Measurements from ENCODE around the gene ABHD17C.
"Not testable (repeated sequence)": the region's sequence is repeated elsewhere in the genome, so short reads cannot be mapped to it uniquely, and the experiment has no call there.

ABHD17C gene

DNA sequence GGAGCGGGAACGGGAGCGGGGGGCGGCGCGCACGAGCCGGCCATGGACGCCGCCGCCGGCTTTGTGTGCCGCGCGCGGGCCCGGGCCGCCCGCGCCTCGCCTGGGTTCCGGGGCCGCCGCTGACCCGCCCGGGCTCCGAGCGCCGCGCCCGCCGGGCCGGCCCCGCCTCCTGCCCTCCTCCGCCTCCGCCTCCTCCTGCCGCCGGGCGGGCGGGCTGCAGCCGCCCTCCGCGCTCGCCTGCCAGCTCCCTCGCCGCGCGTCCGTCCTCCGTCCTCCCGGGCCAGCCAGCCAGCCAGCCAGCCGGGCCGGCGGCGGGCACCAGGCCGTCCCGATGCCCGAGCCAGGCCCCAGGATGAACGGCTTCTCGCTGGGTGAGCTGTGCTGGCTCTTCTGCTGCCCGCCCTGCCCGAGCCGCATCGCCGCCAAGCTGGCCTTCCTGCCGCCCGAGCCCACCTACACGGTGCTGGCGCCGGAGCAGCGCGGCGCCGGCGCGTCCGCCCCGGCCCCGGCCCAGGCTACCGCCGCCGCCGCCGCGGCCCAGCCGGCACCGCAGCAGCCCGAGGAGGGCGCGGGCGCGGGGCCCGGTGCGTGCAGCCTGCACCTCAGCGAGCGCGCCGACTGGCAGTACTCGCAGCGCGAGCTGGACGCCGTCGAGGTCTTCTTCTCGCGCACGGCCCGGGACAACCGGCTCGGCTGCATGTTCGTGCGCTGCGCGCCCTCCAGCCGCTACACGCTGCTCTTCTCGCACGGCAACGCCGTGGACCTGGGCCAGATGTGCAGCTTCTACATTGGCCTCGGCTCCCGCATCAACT, at the start of gene ABHD17C:
Gene ABHD17C, plus strand, starts transcription at position 212 of the 812 bp plus-strand sequence. Its CDS starts 120 bp downstream, at position 332.
- peak; percentile 19 for DNase-seq

DNA sequence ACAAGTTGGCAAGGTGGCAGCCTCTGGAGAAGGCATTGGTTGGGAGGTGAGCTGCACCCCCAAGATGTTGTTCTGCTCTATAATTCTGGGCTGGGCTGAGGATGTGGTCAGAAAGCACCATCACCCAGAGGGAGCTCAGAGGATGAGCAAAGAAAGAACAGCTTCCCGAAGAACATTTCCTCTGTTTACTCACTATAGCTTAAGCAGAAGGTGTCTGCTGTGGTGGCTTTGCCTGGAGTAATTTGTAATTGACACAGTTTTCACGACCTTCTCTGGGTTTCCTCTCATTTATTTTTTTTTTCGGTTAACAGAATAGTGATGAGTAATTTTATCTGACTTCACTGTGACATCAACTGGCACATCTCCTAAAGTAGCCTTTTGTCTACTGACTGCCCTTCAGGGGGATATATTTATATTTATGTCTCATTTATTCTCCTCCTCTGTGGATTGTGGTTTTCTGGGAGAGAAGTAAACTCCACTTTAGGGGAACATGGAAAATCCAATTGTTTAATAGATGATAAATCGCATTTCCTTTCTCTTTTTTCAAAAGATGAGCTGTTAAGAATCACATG, 49.5 kb upstream of the ABHD17C start:
- DNase-seq, result no peak

DNA sequence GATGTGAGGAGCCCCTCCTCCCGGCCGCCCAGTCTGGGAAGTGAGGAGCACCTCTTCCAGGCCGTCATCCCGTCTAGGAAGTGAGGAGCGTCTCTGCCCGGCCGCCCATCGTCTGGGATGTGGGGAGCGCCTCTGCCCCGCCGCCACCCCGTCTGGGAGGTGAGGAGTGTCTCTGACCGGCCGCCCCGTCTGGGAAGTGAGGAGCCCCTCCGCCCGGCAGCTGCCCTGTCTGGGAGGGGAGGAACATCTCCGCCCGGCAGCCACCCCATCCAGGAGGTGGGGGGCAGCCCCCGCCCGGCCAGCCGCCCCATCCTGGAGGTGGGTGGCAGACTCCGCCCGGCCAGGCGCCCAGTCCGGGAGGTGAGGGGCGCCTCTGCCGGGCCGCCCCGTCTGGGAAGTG, 47.7 kb upstream of the ABHD17C start:
- DNase-seq, result not testable (repeated sequence)

DNA sequence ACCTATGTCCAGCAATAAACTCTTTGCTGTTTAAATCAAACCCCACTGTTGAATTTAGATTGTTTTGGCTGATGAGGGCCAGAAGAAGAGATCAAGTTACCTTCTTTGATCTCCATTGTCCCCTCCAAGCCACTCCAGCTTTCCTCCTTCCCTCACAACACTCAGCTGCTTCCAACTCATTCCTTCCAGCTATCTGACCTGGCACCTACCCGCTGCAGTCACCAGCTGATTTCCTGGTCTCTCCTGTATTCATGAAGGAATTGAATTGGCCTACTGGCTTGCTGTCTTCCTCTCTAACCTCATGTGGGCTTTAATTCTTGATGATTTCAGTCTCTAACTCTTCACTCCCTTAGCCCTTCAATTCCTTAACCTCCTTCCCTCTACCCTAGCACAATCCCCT, 40.8 kb upstream of the ABHD17C start:
- no peak for DNase-seq

DNA sequence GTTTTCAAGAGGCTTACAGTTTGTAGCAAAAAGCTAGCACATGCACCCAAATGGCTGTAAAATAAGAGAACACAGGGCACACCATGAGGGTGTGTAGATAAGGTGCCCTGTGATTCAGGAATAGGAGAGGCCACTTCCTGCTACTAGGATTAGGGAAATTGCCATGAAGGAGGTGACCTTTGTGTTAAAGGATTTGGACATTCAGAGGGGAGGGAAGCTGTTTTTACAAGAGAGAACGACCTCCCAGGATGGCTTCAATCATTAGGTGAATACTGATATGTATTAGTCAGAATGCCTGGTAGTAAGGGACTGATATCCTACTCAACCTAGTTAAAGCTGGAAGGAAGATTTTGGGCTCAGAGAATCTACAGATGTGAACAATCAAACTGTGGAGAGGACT, 35.7 kb upstream of the ABHD17C start:
- no peak for DNase-seq

- DNase-seq, result no peak
Observed at GRCh38 chr15:80660119-80660518, 35.0 kb upstream of the ABHD17C start.

GRCh38 chr15:80662129-80662528, 33.0 kb upstream of the ABHD17C start:
- no peak for DNase-seq

DNA sequence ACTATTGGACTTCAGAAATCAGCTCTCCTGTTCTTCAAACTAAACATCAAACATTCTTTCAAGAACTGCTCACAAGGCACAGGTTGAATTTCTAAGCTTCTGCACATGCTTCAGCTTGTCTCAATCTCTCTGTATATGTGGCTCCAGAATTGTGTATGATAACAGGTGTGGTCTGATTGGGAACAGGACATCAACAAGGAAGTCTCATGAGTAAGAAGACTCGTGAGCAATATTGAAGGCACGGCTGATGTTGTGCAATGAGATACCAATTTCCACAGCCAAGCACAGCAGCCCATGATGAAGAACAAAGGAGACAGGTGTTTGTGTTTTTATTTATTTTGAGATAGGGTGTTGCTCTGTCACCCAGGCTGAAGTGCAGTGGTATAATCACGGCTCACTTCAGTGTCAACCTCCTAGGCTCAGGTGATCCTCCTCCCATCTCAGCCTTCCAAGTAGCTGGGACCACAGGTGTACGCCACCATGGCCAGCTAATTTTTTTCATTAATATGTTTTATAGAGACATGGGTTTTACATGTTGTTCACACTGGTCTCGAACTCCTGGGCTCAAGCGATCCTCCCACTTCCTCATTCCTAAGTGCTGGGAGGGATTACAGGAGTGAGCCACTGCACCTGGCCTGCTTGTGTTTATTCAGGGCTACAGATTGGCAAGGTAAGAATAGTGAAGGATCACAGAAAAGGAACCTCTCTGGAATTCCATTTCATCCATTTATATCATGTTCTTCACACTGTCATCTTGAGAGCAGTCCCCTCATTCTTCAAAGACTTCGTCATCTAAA, 32.2 kb upstream of the ABHD17C start:
- no peak for DNase-seq

DNA sequence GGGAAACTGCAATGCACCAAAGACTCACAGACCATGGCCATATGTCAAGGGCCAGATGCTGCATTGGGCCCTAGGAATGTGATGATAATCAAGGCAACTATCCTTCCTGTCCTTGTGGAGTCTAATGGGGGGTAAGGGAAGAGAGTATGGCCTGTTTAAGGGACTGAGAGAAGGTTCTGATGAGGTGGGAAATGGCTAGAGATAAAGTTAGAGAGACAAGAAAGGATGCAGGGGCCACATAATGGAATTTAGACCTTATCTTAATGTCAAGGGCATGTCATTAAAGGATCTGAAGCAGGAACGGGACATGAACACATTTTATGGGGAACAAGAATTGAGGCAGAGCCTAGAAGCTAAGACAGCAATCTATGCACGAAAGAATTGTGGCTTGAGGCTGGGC, 30.0 kb upstream of the ABHD17C start:
- DNase-seq, result no peak

- DNase-seq, result no peak
Observed at GRCh38 chr15:80667936-80668335, 27.2 kb upstream of the ABHD17C start.

DNA sequence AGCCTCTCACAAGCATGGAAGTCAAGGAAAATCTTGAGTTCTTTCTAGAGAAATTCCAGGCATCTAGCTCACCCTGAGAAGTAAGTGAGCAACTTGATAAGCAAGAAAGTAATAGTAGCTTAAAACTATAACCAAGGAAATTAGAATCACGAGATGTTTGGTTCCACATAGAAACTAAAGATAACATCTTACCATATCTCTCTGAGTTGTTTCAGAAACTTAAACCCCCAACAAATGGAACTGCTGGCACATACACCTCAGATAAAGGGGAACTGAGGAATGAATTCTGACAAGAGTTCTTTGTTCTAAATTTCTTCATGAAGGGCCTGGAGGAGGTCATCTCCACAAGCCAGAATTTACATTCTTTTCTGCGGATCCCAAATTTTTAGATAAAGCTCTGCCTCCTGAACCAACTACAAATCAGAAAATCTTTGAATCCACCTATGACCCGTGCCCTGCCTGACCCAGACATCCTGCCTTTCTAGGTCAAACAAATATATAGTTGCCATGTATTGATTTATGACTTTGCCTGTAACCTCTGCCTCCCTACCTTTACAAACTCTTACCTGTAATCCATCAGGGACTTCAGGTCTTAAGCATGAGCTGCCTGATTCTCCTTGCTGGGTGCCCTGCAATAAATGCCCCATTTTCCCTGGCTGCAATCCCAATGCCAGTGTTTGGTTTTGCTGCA, 26.4 kb upstream of the ABHD17C start:
- DNase-seq, result no peak

DNA sequence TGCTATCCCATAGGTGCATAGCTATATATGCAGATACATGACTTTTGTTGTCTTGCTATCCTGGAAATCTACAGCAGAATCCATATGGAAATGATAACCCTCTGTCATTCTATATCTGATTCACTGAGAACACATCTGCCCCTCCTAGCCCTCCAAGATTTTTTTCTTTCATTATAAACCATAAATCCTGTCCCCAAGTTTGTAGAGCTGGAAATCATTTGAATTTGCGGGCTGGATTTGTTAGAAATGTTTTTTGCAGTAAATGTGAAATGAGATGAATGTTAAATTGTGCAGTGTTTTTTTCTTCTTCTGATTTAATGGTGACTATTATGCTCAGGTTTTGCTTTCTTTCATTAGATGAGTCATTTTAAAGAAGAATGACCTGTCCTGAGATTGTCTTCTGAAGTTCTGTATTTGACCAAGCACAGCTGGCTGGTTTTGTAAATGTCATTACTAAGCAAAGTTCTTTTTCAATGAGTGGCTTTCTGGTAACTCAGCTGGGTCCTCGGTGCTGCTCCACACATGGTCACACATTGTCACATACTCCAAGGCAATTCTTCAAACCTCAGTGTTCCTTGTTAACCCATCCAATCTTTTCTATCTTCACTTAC, 25.3 kb upstream of the ABHD17C start:
- no peak for DNase-seq

DNA sequence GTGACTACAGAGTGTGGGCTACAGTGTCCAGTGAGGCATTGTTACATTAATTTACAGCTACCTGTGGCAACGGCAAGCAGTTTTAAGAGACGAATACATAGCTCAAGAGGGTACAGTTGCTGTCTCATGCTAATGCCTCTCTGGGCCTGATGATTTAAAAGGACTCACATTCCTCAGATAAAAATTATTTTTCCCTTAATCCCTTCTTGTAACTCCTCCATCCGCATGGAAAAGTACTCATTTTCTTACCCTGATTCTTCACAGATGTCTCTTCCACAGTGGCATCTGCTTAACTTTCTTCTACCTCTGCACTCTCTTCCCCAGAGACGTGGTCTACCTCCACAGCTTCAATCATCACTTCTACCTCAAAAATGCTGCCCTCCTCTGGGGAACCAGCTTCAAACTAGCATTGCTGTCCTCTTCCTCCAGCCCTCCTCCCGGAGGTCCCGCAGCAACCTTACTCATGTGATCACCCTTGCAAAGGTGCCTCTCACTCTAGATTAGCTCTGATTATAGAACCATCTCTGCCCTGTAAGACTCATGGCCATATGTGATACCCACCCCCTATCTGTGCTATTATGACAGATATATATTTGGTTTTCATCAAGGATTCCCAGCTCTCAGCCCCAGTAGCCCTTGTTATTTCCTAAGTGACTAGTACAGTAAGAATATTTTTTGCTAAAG, 21.4 kb upstream of the ABHD17C start:
- DNase-seq, result no peak

DNA sequence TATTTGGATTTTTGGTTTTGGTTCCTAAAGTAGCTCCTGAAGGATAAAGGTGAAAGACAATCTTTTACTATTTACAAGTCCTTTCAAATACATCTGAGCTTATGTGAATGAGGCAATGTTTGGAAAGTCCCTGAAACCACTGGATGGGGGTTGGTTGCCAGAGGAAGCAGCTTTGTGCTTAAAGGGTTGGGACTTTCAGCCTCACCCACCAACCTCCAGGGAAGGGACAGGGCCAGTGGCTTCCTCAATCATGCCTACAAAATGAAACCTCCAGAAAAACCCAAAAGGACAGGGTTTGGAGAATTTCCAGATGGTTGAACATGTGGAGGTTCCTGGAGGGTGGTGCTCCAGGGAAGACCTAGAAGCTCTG, 20.9 kb upstream of the ABHD17C start:
- no peak for DNase-seq

GRCh38 chr15:80677041-80677440, 18.1 kb upstream of the ABHD17C start:
- DNase-seq, result no peak

GRCh38 chr15:80679167-80679803, 15.8 kb upstream of the ABHD17C start:
- DNase-seq, result no peak

DNA sequence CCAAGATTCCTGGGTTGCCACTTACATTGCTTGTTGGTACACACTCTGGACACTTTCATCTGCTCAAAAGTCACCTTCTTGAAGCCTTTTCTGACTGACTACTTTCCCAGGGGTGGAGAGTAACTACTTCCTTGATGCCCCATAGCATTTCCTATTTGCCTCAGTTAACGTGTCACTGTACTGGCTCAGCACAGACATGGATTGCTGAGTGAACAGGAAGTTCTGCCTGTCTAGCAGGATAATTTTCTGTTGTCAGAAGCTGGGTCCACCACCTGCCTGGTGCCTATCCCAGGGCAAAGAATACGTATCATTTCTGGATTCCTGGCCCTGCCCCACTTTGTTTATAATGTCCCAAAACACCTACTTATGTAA, 15.3 kb upstream of the ABHD17C start:
- DNase-seq, result no peak

DNA sequence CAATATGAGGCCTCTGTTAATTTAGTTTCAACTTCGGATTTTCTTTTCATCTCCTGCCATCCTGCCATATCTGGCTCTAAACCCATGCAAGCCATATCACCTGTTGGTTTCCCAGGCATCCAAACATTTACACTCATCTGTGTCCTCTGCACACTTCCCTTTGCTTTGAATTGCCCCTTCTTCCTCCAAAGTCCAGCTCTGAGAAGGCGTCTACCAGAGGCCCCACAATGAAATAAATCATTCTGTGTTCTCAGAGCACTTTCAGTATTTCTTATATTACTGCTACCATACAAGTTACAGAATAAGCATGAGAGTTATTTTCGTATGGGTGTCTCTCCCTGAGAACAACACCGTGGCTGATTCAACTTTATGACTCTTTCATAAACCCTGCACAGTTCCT, 12.9 kb upstream of the ABHD17C start:
- no peak for DNase-seq

DNA sequence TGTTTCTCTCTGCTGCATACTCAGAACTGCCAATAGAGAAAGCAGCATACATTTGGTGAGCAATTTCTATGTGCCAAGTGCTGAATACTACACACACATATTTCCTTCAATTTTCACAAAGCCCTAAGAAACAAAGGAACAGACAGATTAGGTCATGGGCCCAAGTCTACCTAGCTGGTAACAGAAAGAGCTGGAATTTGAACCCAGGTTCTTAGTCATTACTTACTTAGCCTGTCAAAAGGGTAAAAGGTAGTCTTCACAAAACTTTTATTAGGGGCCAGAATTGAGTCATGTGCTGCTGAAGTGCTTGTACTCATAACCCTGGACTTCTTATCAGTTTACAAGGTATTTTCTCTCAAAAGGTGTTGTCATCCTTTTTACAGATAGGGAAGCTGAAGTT, 10.4 kb upstream of the ABHD17C start:
- no peak for DNase-seq

- DNase-seq, result no peak
Observed at GRCh38 chr15:80685628-80686027, 9.5 kb upstream of the ABHD17C start.

- no peak for DNase-seq
Observed at GRCh38 chr15:80689294-80689693, 5.8 kb upstream of the ABHD17C start.

DNA sequence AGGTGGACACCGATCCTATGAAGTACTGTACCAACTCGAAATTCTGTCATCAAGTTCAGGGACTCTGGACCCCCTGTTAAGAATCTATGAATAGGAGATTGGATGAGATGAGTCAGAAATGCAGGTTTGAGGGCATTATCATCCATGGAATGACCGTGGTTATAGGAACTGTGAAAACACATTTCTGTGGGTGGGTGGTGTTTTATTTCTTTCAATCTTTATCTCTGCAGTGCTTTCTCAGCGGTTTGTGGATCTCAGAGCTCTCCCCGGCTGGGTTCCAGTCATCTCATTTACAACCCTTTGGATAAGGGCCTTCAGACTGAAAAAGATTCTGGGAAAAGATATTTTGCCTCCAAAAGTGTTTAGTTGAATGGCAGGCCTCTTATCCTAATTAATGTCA, 5.4 kb upstream of the ABHD17C start:
- DNase-seq, result no peak

Data from activated CD4-positive, alpha-beta T cell treated with anti-CD3 and anti-CD28 coated beads, Interleukin-2, amount 50 U/mL, for 1 hour (primary cell).